HepG2 (cell line): ENCODE measurements around the gene KIAA1328.

Experiments used
- CBX5 ChIP-seq: sonication (generic); formaldehyde crosslinking; IDR thresholded peaks from 2 replicates; pipeline ENCODE4 v1.4.0; 2020; ENCODE audit warnings: missing genetic modification reagents, borderline replicate concordance
- CTCF ChIP-seq: sonication (generic); formaldehyde crosslinking; IDR thresholded peaks from 2 replicates; pipeline ENCODE4 v1.5.0; 2020; ENCODE audit warnings: mild to moderate bottlenecking, missing genetic modification reagents, moderate library complexity
- EP300 ChIP-seq, 3 experiments: sonication (generic) in 1 of 3; formaldehyde crosslinking in 1 of 3; IDR thresholded peaks; 2 replicates each; pipeline versions ENCODE4 v1.5.1 to v1.6.1; 2011 to 2020; ENCODE audit warnings: low read depth in 2 of 3, low read length in 2 of 3, borderline replicate concordance in 1 of 3, improper control_type of control experiment in 1 of 3, mild to moderate bottlenecking in 1 of 3, missing genetic modification reagents in 1 of 3, moderate library complexity in 1 of 3
- RAD21 ChIP-seq: fragments of 450-650 bp; formaldehyde crosslinking; IDR thresholded peaks from 2 replicates; pipeline ENCODE4 v1.5.0; 2020; ENCODE audit warnings: mild to moderate bottlenecking
- SKI ChIP-seq: fragments of 450-650 bp; IDR thresholded peaks from one replicate; pipeline ENCODE4 v1.6.1; 2018; ENCODE audit warnings: mild to moderate bottlenecking; ENCODE audit not compliant: partially characterized antibody
- TCF12 ChIP-seq, 2 experiments: fragments of 450-650 bp in 1 of 2; sonication (generic) in 1 of 2; formaldehyde crosslinking in 1 of 2; IDR thresholded peaks; 2 replicates each; pipeline versions ENCODE4 v1.6.1 to v1.8.0; 2017 to 2022; ENCODE audit warnings: antibody characterized with exemption in 1 of 2, mild to moderate bottlenecking in 1 of 2, missing genetic modification reagents in 1 of 2, moderate library complexity in 1 of 2
- ZNF143 ChIP-seq: sonication (generic); formaldehyde crosslinking; IDR thresholded peaks from 2 replicates; pipeline ENCODE4 v1.4.0; 2020; ENCODE audit warnings: missing genetic modification reagents
- ZNF460 ChIP-seq: sonication (generic); formaldehyde crosslinking; IDR thresholded peaks from 2 replicates; pipeline ENCODE4 v1.5.1; 2020; ENCODE audit warnings: missing genetic modification reagents, mild to moderate bottlenecking, borderline replicate concordance
- ZNF512 ChIP-seq: sonication (generic); formaldehyde crosslinking; IDR thresholded peaks from 2 replicates; pipeline ENCODE4 v1.4.0; 2020; ENCODE audit warnings: mild to moderate bottlenecking, missing genetic modification reagents
- ZNF672 ChIP-seq: sonication (generic); formaldehyde crosslinking; IDR thresholded peaks from 2 replicates; pipeline ENCODE4 v1.8.1; 2022; ENCODE audit warnings: missing genetic modification reagents
- ZNF720 ChIP-seq: sonication (generic); formaldehyde crosslinking; IDR thresholded peaks from 2 replicates; pipeline ENCODE4 v1.4.0; 2020; ENCODE audit warnings: missing genetic modification reagents

- no peak for TF ChIP-seq CBX5 (CRISPR knock-in tag)
- TF ChIP-seq CTCF (CRISPR knock-in tag) = no peak
- no peak for TF ChIP-seq ZNF672 (CRISPR knock-in tag)
- TF ChIP-seq ZNF720 (CRISPR knock-in tag) = no peak
- TF ChIP-seq ZNF512 (CRISPR knock-in tag) = no peak
- no peak for TF ChIP-seq RAD21 (CRISPR knock-in tag)
- TF ChIP-seq SKI = no peak
- no peak for TF ChIP-seq TCF12 (IDR thresholded peaks at IDR 0.05)
- TF ChIP-seq TCF12 (CRISPR knock-in tag; IDR thresholded peaks at IDR 0.05) = no peak
- TF ChIP-seq ZNF460 = no peak
- TF ChIP-seq EP300 (IDR thresholded peaks at IDR 0.05; ENCODE audit: low read depth in 2 of 2, low read length in 2 of 2) = no peak
- TF ChIP-seq EP300 (CRISPR knock-in tag; IDR thresholded peaks at IDR 0.05; ENCODE audit: borderline replicate concordance) = no peak
- no peak for TF ChIP-seq ZNF143 (CRISPR knock-in tag)
These were observed 145.8 kb downstream of the KIAA1328 start for GRCh38 chr18:36974686-36975085.
